ENCODE results near the gene HTR3E.

- TF ChIP-seq ZMYM2 (CRISPR knock-in tag; IDR thresholded peaks at IDR 0.05) (no peak), TBX2 (CRISPR knock-in tag; IDR thresholded peaks at IDR 0.05; ENCODE audit: borderline replicate concordance) (no peak), ADNP (CRISPR knock-in tag; IDR thresholded peaks at IDR 0.05) (no peak)
- TF ChIP-seq, protein P1, sequence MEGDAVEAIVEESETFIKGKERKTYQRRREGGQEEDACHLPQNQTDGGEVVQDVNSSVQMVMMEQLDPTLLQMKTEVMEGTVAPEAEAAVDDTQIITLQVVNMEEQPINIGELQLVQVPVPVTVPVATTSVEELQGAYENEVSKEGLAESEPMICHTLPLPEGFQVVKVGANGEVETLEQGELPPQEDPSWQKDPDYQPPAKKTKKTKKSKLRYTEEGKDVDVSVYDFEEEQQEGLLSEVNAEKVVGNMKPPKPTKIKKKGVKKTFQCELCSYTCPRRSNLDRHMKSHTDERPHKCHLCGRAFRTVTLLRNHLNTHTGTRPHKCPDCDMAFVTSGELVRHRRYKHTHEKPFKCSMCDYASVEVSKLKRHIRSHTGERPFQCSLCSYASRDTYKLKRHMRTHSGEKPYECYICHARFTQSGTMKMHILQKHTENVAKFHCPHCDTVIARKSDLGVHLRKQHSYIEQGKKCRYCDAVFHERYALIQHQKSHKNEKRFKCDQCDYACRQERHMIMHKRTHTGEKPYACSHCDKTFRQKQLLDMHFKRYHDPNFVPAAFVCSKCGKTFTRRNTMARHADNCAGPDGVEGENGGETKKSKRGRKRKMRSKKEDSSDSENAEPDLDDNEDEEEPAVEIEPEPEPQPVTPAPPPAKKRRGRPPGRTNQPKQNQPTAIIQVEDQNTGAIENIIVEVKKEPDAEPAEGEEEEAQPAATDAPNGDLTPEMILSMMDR (CRISPR knock-in tag; IDR thresholded peaks at IDR 0.05): no peak
These were observed 51.2 kb downstream of the HTR3E start for GRCh38 chr3:184148076-184148475.

All from HepG2 (cell line).